ENCODE measurements around the gene U2AF1L4.

GRCh38 chr19:35787227-35787799, 42.1 kb upstream of the U2AF1L4 start:
- TF ChIP-seq POLR2A (IDR thresholded peaks at IDR 0.05): no peak
- no peak for TF ChIP-seq CTCF (IDR thresholded peaks at IDR 0.05)

All from sigmoid colon (tissue), 3 donors.